ENCODE results near the gene RBMXL3. TPM values are rescaled to one million over a fixed set of nuclear protein-coding genes. Genes with fewer than 3 reads are reported as not detected.

Gene RBMXL3
- total RNA-seq, 1 experiment from 2014 or later = not detected

DNA sequence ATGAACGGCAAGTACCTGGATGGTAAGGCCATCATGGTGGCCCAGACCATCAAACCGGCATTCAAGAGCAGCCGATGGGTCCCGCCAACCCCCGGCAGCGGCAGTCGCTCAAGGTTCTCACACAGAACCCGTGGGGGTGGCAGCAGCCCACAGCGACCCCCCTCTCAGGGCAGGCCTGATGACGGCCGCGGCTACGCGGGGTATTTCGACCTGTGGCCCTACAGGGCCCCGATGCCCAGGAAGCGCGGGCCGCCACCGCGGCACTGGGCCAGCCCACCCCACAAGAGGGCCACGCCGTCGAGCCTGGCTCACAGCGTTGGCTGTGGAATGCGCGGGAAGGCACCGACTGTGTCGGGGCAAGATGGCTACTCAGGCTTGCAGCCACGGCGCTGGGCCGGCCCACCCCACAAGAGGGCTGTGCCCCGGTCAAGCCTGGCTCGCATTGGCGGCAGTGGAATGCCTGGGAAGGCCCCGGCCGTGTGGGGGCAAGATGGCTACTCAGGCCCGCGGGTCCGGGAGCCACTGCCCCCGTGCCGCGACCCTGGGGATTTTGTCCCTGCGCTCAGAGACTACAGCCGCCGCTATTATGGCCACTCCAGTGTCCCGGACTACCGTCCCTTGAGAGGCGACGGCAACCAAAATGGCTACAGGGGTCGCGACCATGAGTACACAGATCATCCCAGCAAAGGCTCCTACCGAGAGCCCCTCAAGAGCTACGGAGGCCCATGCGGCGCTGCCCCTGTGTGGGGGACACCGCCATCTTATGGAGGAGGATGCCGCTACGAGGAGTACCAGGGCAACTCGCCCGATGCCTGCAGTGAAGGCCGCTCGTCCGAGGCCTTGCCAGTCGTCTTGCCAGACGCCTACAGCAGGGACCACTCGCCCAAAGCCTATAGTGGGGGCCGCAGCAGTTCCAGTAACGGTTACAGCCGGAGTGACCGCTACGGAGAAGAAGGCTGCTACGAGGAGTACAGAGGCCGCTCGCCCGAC lies 731 bp downstream of the RBMXL3 start:
- Histone ChIP-seq H3K9me3 (ENCODE audit: control insufficient read depth, low read depth, low read length) (no peaks in the 10 kb centered on the region), H2AK5ac (ENCODE audit: insufficient read length, low read length) (no peak overlapping the region), H3K56ac (ENCODE audit: insufficient read length, low read depth, low read length) (no peak overlapping the region)

More for the DNA sequence above, 731 bp downstream of the RBMXL3 start:
- Histone ChIP-seq H4K8ac (replicated peaks; ENCODE audit: insufficient read length, low read depth, low read length) (no peak overlapping the region), H4K20me1 (ENCODE audit: control insufficient read depth, insufficient read depth, insufficient read length) (no peaks in the 10 kb centered on the region), H4K5ac (ENCODE audit: insufficient read length, low read depth, low read length) (no peak overlapping the region), H2AFZ (ENCODE audit: low read length) (no peak overlapping the region), H2BK120ac (ENCODE audit: low read depth, low read length, poor library complexity, severe bottlenecking) (no peak overlapping the region), H2BK5ac (ENCODE audit: insufficient read length, low read length) (no peak overlapping the region), H3K9ac (ENCODE audit: extremely low read depth, insufficient read length, low read length) (no peak overlapping the region), H3K4me1 (ENCODE audit: insufficient read depth, low read length) (no peaks in the 10 kb centered on the region), H3K79me2 (ENCODE audit: insufficient read depth, low read length) (no peaks in the 10 kb centered on the region), H2BK15ac (ENCODE audit: low read depth, low read length) (no peak overlapping the region), H3K79me1 (ENCODE audit: insufficient read depth, low read depth, low read length, poor library complexity, severe bottlenecking) (no peaks in the 10 kb centered on the region), H3K23me2 (ENCODE audit: insufficient read length, low read depth, low read length, poor library complexity, severe bottlenecking) (no peaks in the 10 kb centered on the region), H3K27me3 (ENCODE audit: insufficient read depth, low read length) (no peaks in the 10 kb centered on the region), H3K4me2 (ENCODE audit: insufficient read depth, insufficient read length, low read length) (no peak overlapping the region), H3K27ac (ENCODE audit: insufficient read length, low read depth, low read length) (no peak overlapping the region), H3K14ac (ENCODE audit: insufficient read depth, low read length) (no peak overlapping the region), H3T11ph (ENCODE audit: low read length) (no peak overlapping the region), H3K18ac (ENCODE audit: insufficient read length, low read depth, low read length) (no peak overlapping the region), H2BK20ac (ENCODE audit: low read depth, low read length, poor library complexity, severe bottlenecking) (no peak overlapping the region), H4K91ac (ENCODE audit: insufficient read length, low read depth, low read length) (no peak overlapping the region), H3K23ac (ENCODE audit: insufficient read length, low read depth, low read length) (no peak overlapping the region), H3K4ac (ENCODE audit: low read depth, low read length) (no peak overlapping the region), H2BK12ac (ENCODE audit: insufficient read length, low read depth, low read length) (no peak overlapping the region)
- H3K27me3 Mint-ChIP-seq (ENCODE audit: low read depth) = no peaks in the 10 kb centered on the region
- no peak overlapping the region for H3K4me3 Mint-ChIP-seq
- no peak overlapping the region for H3K27ac Mint-ChIP-seq
- H3K36me3 Mint-ChIP-seq (ENCODE audit: insufficient read depth in 1 of 3, low read depth in 3 of 3) = peaks cover 2 to 29% (median 5%) of the 10 kb centered on the region in 3 experiments; a peak in 6 of 7 replicates
- peaks cover 5 to 10% of the 10 kb centered on the region in 2 experiments for H3K4me1 Mint-ChIP-seq
- WGBS (ENCODE audit: extremely low coverage, insufficient read length, low lambda C conversion rate) = no CpG with 5 or more reads among the region's 76 CpGs
- TF ChIP-seq, protein P1, sequence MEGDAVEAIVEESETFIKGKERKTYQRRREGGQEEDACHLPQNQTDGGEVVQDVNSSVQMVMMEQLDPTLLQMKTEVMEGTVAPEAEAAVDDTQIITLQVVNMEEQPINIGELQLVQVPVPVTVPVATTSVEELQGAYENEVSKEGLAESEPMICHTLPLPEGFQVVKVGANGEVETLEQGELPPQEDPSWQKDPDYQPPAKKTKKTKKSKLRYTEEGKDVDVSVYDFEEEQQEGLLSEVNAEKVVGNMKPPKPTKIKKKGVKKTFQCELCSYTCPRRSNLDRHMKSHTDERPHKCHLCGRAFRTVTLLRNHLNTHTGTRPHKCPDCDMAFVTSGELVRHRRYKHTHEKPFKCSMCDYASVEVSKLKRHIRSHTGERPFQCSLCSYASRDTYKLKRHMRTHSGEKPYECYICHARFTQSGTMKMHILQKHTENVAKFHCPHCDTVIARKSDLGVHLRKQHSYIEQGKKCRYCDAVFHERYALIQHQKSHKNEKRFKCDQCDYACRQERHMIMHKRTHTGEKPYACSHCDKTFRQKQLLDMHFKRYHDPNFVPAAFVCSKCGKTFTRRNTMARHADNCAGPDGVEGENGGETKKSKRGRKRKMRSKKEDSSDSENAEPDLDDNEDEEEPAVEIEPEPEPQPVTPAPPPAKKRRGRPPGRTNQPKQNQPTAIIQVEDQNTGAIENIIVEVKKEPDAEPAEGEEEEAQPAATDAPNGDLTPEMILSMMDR (conservative IDR thresholded peaks at IDR 0.05) = no peak
- no peak for DNase-seq
- peaks cover 2 to 11% of the 10 kb centered on the region in 2 experiments; a peak in 3 of 5 replicates for H3K9me3 Mint-ChIP-seq
